ENCODE measurements around the gene C2. TPM values are rescaled to one million over a fixed set of nuclear protein-coding genes. Genes with fewer than 3 reads are reported as not detected.
"Not testable (repeated sequence)": the region's sequence is repeated elsewhere in the genome, so short reads cannot be mapped to it uniquely, and the experiment has no call there.

C2 gene
- total RNA-seq, 1 experiment from 2014 or later: 0.96 TPM

GRCh38 chr6:31977816-31978431 is 50.4 kb downstream of the C2 start:
- Histone ChIP-seq H3K36me3 (ENCODE audit: low read depth) (no peaks in the 10 kb centered on the region), H3F3A (ENCODE audit: insufficient read depth, low read depth) (peaks cover 8% of the 10 kb centered on the region; the same call in 1 of the 2 replicates), H3K9me3 (ENCODE audit: insufficient read depth, low read depth) (no peaks in the 10 kb centered on the region), H3K4me1 (replicated peaks; ENCODE audit: insufficient read depth) (peaks cover 9% of the 10 kb centered on the region), H3K27ac (no peak overlapping the region), H4K20me1 (ENCODE audit: insufficient read depth) (no peaks in the 10 kb centered on the region), H3K9me2 (ENCODE audit: insufficient read depth) (no peaks in the 10 kb centered on the region), H3K27me3 (ENCODE audit: insufficient read depth, low read depth) (no peaks in the 10 kb centered on the region), H3K4me3 (no peak overlapping the region), H2AFZ (no peak overlapping the region), H3K4me2 (no peak overlapping the region), H3K79me2 (ENCODE audit: low read depth) (peaks cover 22% of the 10 kb centered on the region)
- BruUV-seq (replicated peaks): no TSS peak
- ChIA-PET CTCF (no interaction called here), POLR2A (ENCODE audit: unreplicated experiment) (no interaction called here)
- no peak for DNase-seq
- intact Hi-C loops (cut with micrococcal nuclease; ENCODE audit: unreplicated experiment): no loop called here
- TF ChIP-seq, protein P1, sequence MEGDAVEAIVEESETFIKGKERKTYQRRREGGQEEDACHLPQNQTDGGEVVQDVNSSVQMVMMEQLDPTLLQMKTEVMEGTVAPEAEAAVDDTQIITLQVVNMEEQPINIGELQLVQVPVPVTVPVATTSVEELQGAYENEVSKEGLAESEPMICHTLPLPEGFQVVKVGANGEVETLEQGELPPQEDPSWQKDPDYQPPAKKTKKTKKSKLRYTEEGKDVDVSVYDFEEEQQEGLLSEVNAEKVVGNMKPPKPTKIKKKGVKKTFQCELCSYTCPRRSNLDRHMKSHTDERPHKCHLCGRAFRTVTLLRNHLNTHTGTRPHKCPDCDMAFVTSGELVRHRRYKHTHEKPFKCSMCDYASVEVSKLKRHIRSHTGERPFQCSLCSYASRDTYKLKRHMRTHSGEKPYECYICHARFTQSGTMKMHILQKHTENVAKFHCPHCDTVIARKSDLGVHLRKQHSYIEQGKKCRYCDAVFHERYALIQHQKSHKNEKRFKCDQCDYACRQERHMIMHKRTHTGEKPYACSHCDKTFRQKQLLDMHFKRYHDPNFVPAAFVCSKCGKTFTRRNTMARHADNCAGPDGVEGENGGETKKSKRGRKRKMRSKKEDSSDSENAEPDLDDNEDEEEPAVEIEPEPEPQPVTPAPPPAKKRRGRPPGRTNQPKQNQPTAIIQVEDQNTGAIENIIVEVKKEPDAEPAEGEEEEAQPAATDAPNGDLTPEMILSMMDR (conservative IDR thresholded peaks at IDR 0.05): no peak
- no peak for TF ChIP-seq EZH2 (IDR thresholded peaks at IDR 0.05; ENCODE audit: low read depth)

GRCh38 chr6:31978831-31979230 is 51.3 kb downstream of the C2 start:
- BruUV-seq (replicated peaks): no TSS peak
- Histone ChIP-seq H3K4me2 (no peak overlapping the region), H3K27me3 (ENCODE audit: insufficient read depth, low read depth) (no peaks in the 10 kb centered on the region), H3K36me3 (ENCODE audit: low read depth) (no peaks in the 10 kb centered on the region), H4K20me1 (ENCODE audit: insufficient read depth) (no peaks in the 10 kb centered on the region), H3K4me1 (replicated peaks; ENCODE audit: insufficient read depth) (0 out of 2 replicates have a peak, but pooled peaks cover under 1% of the 10 kb centered on the region), H2AFZ (no peak overlapping the region), H3K4me3 (no peak overlapping the region), H3K79me2 (ENCODE audit: low read depth) (peaks cover 13% of the 10 kb centered on the region), H3K9me3 (ENCODE audit: insufficient read depth, low read depth) (no peaks in the 10 kb centered on the region), H3K27ac (no peak overlapping the region), H3K9me2 (ENCODE audit: insufficient read depth) (no peaks in the 10 kb centered on the region), H3F3A (ENCODE audit: insufficient read depth, low read depth) (no peaks in the 10 kb centered on the region; the same call in 1 of the 2 replicates)
- DNase-seq: no peak
- ChIA-PET CTCF (no interaction called here), POLR2A (ENCODE audit: unreplicated experiment) (no interaction called here)
- intact Hi-C loops (cut with micrococcal nuclease; ENCODE audit: unreplicated experiment): no loop called here
- TF ChIP-seq EZH2 (IDR thresholded peaks at IDR 0.05; ENCODE audit: low read depth): no peak
- TF ChIP-seq, protein P1 (conservative IDR thresholded peaks at IDR 0.05): no peak

GRCh38 chr6:31979238-31979898 is 51.9 kb downstream of the C2 start:
- intact Hi-C loops (cut with micrococcal nuclease; ENCODE audit: unreplicated experiment): no loop called here
- no peaks in the 10 kb centered on the region for H3K9me2 ChIP-seq (ENCODE audit: insufficient read depth)
- H3K27ac ChIP-seq: no peak overlapping the region
- no peaks in the 10 kb centered on the region for H3K36me3 ChIP-seq (ENCODE audit: low read depth)
- H3K9me3 ChIP-seq (ENCODE audit: insufficient read depth, low read depth): no peaks in the 10 kb centered on the region
- no peaks in the 10 kb centered on the region for H4K20me1 ChIP-seq (ENCODE audit: insufficient read depth)
- no TSS peak for BruUV-seq (replicated peaks)
- no peaks in the 10 kb centered on the region for H3K4me1 ChIP-seq (replicated peaks; ENCODE audit: insufficient read depth)
- no peaks in the 10 kb centered on the region for H3K27me3 ChIP-seq (ENCODE audit: insufficient read depth, low read depth)
- ChIA-PET POLR2A (ENCODE audit: unreplicated experiment) (no interaction called here), CTCF (no interaction called here)
- H3F3A ChIP-seq (ENCODE audit: insufficient read depth, low read depth): no peaks in the 10 kb centered on the region
- H3K4me3 ChIP-seq: no peak overlapping the region
- TF ChIP-seq EZH2 (IDR thresholded peaks at IDR 0.05; ENCODE audit: low read depth): no peak
- TF ChIP-seq, protein P1 (conservative IDR thresholded peaks at IDR 0.05): no peak
- peaks cover 8% of the 10 kb centered on the region; the same call in 1 of the 2 replicates for H3K79me2 ChIP-seq (ENCODE audit: low read depth)
- H3K4me2 ChIP-seq: no peak overlapping the region
- DNase-seq: no peak
- no peak overlapping the region for H2AFZ ChIP-seq

- H3K36me3 ChIP-seq (ENCODE audit: low read depth); CTCF ChIA-PET; BruUV-seq (replicated peaks); H3K27ac ChIP-seq; H3K79me2 ChIP-seq (ENCODE audit: low read depth); H3F3A ChIP-seq (ENCODE audit: insufficient read depth, low read depth); H3K4me1 ChIP-seq (replicated peaks; ENCODE audit: insufficient read depth); H3K27me3 ChIP-seq (ENCODE audit: insufficient read depth, low read depth); H3K4me2 ChIP-seq; intact Hi-C loops (cut with micrococcal nuclease; ENCODE audit: unreplicated experiment); DNase-seq; H4K20me1 ChIP-seq (ENCODE audit: insufficient read depth); H3K9me3 ChIP-seq (ENCODE audit: insufficient read depth, low read depth); POLR2A ChIA-PET (ENCODE audit: unreplicated experiment); H3K9me2 ChIP-seq (ENCODE audit: insufficient read depth); H3K4me3 ChIP-seq; H2AFZ ChIP-seq: not testable (repeated sequence)
Measured at GRCh38 chr6:31980195-31980876, 52.8 kb downstream of the C2 start.

DNA sequence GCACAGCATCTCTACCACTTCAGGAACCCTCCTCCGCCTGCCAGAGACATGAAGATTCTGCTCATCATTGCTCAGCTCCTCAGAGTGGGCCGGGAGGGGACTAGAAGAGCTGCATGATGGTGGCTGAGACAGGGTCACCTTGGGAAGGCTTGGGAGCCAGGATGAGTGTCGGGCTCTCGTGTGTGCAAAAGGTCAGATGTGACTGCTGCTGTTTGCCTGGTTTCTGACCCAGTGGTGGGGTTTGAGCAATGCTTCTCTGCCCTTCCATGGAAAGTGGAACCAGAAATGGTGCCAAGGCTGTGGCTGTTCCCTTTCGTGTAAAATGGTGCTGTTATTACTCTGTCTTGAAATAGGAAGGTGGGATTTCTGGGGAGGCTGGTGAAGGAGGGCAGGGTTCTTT is 53.5 kb downstream of the C2 start:
- H3K36me3 ChIP-seq (ENCODE audit: low read depth); H3K4me3 ChIP-seq; H3K27ac ChIP-seq; H3K27me3 ChIP-seq (ENCODE audit: insufficient read depth, low read depth); H3K4me2 ChIP-seq; CTCF ChIA-PET; intact Hi-C loops (cut with micrococcal nuclease; ENCODE audit: unreplicated experiment); H3K79me2 ChIP-seq (ENCODE audit: low read depth); H3K9me2 ChIP-seq (ENCODE audit: insufficient read depth); H3K9me3 ChIP-seq (ENCODE audit: insufficient read depth, low read depth); BruUV-seq (replicated peaks); POLR2A ChIA-PET (ENCODE audit: unreplicated experiment); DNase-seq; H3K4me1 ChIP-seq (replicated peaks; ENCODE audit: insufficient read depth); H3F3A ChIP-seq (ENCODE audit: insufficient read depth, low read depth); H2AFZ ChIP-seq; H4K20me1 ChIP-seq (ENCODE audit: insufficient read depth): not testable (repeated sequence)

Data from PC-9 (cell line).